ENCODE data around the gene UBASH3A.

GRCh38 chr21:42456457-42456856 is 52.8 kb downstream of the UBASH3A start:
- TF ChIP-seq, protein P1, sequence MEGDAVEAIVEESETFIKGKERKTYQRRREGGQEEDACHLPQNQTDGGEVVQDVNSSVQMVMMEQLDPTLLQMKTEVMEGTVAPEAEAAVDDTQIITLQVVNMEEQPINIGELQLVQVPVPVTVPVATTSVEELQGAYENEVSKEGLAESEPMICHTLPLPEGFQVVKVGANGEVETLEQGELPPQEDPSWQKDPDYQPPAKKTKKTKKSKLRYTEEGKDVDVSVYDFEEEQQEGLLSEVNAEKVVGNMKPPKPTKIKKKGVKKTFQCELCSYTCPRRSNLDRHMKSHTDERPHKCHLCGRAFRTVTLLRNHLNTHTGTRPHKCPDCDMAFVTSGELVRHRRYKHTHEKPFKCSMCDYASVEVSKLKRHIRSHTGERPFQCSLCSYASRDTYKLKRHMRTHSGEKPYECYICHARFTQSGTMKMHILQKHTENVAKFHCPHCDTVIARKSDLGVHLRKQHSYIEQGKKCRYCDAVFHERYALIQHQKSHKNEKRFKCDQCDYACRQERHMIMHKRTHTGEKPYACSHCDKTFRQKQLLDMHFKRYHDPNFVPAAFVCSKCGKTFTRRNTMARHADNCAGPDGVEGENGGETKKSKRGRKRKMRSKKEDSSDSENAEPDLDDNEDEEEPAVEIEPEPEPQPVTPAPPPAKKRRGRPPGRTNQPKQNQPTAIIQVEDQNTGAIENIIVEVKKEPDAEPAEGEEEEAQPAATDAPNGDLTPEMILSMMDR (conservative IDR thresholded peaks at IDR 0.05 in 1 of 2, IDR thresholded peaks at IDR 0.05 in 1 of 2; ENCODE audit: low read depth in 1 of 2, low read length in 2 of 2) = no peak
- no peak for TF ChIP-seq EZH2 (IDR thresholded peaks at IDR 0.05; ENCODE audit: low read length, missing control alignments)
